ENCODE measurements around the gene TEDC2.

TEDC2 gene

DNA sequence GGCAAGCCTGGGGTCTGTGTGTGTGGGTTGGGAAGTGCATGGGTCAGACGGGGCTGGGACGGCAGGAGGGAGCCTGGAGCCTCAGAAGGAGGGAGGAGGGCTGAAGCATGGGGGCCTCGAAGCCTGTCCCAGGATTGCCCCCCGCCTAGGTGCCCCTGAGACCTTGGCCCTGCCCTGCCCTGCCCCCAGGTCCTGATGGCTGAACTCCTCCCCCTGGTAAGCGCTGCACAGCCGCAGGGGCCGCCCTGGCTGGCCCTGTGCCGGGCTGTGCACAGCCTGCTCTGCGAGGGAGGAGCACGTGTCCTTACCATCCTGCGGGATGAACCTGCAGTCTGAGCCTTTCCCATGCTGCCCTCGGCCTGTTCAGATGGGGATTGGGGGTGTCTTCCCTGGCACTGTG is 4.4 kb downstream of the TEDC2 start:
- DNase-seq (no peak), ATAC-seq (replicated peaks) (no peak)
- no peaks in the 10 kb centered on the region for H3K9me3 Mint-ChIP-seq
- H3K4me1 Mint-ChIP-seq (ENCODE audit: low read depth in 2 of 2) = peaks cover 5% of the 10 kb centered on the region in 2 donors
- no peak overlapping the region for H3K27ac Mint-ChIP-seq
- H3K36me3 Mint-ChIP-seq (ENCODE audit: insufficient read depth) = no peaks in the 10 kb centered on the region
- H3K27me3 Mint-ChIP-seq = peaks cover under 1 to 23% of the 10 kb centered on the region in 2 donors
- H3K4me3 Mint-ChIP-seq = no peak overlapping the region

DNA sequence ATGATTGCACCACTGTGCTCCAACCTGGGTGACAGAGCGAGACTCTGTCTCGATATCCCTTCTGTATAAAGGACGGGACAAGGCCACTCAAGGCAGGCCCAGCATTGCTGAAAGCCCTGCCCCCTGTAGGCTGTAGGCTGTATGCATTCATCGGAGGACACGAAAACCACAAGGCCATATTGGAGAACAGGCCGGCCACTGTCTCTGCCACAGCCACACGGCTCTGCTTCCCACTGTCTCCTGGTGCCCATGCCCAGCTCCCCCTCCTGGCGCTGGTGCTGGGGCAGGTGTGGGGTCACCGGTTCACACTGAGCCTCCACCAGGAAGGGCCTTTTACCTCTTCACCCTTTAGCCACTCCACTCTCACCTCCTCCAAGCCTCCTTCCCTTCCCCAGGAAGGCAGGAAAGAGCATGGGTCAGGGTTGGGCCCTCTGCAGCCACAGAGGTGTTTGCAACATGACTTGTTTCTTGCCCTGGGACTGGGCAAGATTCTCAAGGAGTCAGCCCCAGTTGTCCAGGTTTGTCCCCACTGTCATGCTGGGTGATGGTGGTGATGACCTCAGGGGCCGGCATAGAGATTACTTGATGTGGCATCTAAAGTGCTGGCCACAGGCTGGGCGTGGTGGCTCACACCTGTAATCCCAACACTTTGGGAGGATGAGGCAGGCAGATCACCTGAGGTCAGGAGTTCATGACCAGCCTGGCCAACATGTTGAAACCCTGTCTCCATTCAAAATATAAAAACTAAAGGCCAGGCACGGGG is 5.9 kb downstream of the TEDC2 start:
- no peak for DNase-seq
- no peak overlapping the region for H3K27ac Mint-ChIP-seq
- no peaks in the 10 kb centered on the region for H3K9me3 Mint-ChIP-seq
- H3K36me3 Mint-ChIP-seq (ENCODE audit: insufficient read depth) = no peaks in the 10 kb centered on the region
- H3K4me3 Mint-ChIP-seq = no peak overlapping the region
- peaks cover 13 to 38% of the 10 kb centered on the region in 2 donors for H3K27me3 Mint-ChIP-seq
- no peak for ATAC-seq (replicated peaks)
- H3K4me1 Mint-ChIP-seq (ENCODE audit: low read depth in 2 of 2) = peaks cover 0 to 7% of the 10 kb centered on the region in 2 donors

DNA sequence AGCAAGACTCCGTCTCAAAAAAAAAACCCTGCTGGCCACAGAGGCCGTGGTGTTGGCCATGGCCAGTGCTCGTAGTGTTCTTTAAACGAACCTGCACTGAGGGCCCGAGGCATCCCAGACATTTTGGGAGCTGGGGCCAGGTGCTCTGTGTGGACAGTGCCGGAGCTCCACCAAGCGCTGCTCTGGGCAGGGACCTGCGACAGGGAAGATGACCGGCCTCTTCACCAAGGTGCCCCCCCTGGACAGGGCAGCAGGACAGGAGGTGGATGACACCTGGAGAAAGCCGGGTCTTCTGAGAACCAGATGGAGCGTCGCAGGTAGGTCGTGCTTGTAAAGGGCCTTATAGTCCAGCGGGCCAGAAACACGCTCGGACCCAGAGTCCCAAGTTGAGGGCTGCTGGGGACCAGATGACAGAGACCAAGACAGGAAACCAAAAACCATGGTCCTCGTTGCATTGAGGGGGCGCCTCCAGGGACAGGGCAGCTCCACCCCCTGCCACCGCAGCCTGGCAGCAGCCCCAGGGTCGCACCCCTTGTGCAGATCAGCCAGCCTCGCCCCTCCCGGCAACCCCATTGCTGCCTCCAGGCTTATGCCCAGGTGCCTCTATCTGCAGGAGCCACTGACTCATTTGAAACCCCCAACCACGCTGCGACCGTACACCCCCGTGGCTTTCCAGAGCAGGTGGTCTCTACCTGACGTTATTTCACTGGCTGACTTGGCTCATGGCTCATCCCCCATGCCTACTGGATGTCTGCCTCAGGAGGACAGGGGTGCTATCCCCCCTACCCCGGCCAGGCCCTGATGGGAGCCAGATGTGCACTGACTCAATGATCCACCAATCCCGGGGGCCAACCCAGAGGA is 7.0 kb downstream of the TEDC2 start:
- Mint-ChIP-seq H3K4me1 (ENCODE audit: low read depth in 2 of 2) (peaks cover 0 to 7% of the 10 kb centered on the region in 2 donors), H3K9me3 (no peaks in the 10 kb centered on the region), H3K4me3 (peak overlapping the region in 1 of 2 donors; percentile 6), H3K36me3 (ENCODE audit: insufficient read depth) (no peaks in the 10 kb centered on the region), H3K27ac (no peak overlapping the region), H3K27me3 (peaks cover 13 to 40% of the 10 kb centered on the region in 2 donors)
- ATAC-seq (replicated peaks) (no peak), DNase-seq (no peak)

DNA sequence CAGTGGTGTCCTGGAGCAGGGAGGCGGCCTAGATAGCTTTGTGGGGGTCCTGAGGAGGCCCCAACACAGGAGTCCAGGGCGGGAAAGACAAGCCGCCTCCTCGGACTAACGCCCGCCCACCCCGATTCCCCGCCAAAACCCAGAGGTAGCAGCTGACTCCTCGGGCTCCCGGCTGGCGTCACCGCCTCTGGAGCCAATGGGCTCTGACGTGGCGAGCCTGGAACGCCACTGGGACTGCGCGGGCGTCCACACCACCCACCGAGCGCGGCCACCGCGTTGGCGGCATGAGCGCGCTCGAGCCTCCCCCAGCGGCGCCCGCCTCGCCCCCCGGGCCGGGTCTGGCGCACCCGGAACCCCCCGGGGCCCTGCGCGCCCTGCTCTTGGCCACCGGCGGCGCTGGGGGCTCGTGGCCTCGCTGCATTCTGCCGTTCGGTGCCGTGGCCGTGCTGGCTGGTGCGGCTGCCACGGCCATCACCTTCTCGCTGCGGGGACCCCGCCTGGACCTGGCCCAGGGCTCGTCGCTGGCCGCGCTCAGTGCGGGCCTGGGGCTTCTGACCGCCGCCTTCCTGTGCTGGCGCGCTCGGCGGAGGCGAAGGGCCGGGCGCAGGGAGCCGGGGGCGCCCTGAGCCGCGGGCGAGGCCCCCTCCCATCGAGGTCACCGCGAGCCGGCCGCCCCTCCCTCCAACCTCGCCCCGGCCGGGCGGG is 7.8 kb downstream of the TEDC2 start:
- Mint-ChIP-seq H3K4me1 (ENCODE audit: low read depth in 2 of 2) (peaks cover 0 to 7% of the 10 kb centered on the region in 2 donors), H3K27ac (no peak overlapping the region), H3K36me3 (ENCODE audit: insufficient read depth) (no peaks in the 10 kb centered on the region), H3K27me3 (peaks cover 13 to 47% of the 10 kb centered on the region in 2 donors), H3K4me3 (peak overlapping the region; percentile 57 to 59), H3K9me3 (no peaks in the 10 kb centered on the region)
- ATAC-seq (replicated peaks) (peak; percentile 59), DNase-seq (no peak)

DNA sequence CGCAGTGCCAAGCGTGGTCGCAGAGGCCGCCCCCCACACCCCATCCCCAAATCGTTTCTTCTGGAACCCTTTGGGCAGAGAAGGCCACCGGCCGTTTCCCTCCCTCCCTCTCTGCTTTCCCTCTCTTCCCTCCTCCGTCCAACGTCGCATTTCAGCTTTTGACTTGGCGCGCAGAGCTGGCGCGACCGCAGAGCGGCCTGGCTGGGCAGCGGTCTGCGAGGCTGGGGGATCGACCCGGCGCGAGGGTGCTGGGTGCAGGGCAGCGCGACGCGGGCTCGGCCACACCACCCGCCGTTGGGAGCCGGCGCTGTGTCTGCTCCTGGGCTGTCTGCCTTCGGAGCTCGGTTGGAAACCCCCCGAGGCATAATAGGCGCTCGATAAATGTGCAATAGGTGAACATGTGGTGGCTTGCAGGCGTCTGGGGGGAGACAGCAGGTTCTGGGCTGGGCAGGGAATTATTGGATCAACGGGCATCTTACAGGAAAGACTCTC is 8.4 kb downstream of the TEDC2 start:
- peak; percentile 64 for ATAC-seq (replicated peaks)
- peaks cover 5 to 10% of the 10 kb centered on the region in 2 donors for H3K4me1 Mint-ChIP-seq (ENCODE audit: low read depth in 2 of 2)

DNA sequence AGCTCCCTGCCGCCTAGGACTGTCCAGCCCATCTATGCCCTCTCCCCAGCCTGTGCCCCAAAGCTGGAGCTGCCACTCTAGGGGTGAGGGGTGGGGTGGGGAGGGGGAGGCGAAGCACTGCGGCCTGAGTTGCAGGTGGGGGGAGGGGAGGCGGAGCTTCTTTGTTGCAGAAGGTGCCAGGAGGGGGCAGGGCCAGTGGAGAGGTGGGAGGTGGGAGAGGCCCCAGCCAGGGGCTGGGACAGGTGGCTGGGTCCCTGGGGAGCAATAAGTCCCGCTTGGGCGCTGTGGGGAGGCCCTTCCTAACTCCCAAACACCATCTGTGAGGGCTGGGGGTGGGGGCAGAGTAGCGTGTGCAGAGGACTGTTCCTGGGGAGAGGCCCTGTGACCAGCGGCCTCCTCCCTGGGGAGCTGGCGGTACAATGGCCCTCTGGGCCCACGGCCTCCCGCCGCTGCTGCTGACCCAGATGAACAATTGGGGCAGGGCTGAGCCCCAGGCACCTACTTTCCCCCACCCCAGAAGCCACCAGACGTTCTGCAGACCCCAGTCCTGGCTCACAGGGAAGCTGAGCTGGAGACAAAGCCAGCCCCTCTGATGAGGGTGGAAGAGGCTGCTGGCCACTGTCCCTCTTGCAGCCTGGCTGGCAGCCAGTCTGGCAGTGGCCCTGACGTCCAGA is 9.0 kb downstream of the TEDC2 start:
- DNase-seq = no peak
- Mint-ChIP-seq H3K27ac (no peak overlapping the region), H3K4me1 (ENCODE audit: low read depth in 2 of 2) (peaks cover 7 to 11% of the 10 kb centered on the region in 2 donors), H3K36me3 (ENCODE audit: insufficient read depth) (no peaks in the 10 kb centered on the region), H3K9me3 (no peaks in the 10 kb centered on the region), H3K27me3 (peaks cover 13 to 56% of the 10 kb centered on the region in 2 donors), H3K4me3 (peak overlapping the region; percentile 57 to 59)
- no peak for ATAC-seq (replicated peaks)

More for the DNA sequence above, 8.4 kb downstream of the TEDC2 start:
- peak overlapping the region; percentile 57 to 59 for H3K4me3 Mint-ChIP-seq
- H3K27me3 Mint-ChIP-seq = peaks cover 13 to 53% of the 10 kb centered on the region in 2 donors
- no peaks in the 10 kb centered on the region for H3K9me3 Mint-ChIP-seq
- H3K27ac Mint-ChIP-seq = no peak overlapping the region
- H3K36me3 Mint-ChIP-seq (ENCODE audit: insufficient read depth) = no peaks in the 10 kb centered on the region
- no peak for DNase-seq

DNA sequence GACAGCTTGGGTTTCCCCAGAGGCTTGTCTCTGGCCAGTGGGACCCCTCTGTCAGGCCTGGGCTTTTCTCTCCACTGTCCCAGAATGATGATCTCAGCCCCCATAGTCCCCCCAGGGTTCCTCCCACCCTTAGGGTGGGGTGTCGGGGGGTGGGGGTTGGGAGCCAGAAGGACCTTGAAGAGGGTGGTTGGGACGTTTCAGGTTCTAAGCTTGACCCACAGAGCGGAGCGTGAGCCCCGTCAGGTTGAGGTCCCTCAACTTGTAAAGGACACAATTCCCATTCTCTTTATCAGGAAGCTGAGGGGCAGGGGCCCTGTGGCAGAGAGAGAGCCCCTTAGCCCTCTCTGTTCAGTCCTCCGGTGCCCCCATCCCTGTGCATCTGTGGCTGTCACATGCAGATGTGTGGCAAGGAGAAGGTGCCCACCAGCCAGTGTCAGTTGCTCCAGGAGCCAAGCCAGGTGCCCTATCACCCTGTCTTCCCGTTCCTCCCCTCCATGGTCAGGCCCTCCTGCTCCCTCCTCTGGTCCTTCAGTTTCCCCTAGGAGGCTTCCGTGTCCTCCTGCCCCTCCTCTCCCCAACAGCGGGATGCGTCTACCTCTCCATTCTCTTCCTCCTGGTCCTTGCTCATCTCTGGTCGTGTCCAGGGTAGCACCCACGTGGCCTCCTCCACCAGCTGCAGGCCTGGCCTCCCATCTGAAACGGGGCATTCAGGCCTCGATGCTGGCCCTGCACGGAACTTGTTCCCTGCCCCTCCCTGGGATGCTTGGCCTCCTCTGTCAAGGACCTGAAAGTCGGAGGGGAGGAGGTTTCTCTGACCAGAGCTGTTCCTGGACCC is 9.7 kb downstream of the TEDC2 start:
- Mint-ChIP-seq H3K4me3 (no peak overlapping the region), H3K27me3 (peaks cover 13 to 56% of the 10 kb centered on the region in 2 donors)

DNA sequence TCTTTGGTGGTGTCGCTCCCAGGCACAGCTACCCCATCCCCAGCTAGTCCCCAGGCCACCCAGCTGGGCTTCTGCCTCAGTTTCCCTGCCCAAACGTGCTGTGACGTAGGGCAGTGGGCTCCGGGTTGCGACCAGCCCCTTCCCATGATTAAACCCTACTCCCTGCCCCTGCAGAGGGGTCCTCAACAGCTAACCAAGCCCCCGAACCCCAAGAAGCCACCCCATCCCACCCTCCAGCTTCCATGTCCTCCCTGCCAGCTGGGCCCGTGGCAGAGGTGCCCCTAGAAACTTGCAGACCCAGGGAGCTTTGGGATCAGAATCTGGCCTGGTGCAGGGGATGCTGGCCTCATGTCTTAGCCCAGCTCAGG is 10.3 kb downstream of the TEDC2 start:
- ATAC-seq (replicated peaks) = no peak
- Mint-ChIP-seq H3K4me3 (peak overlapping the region in 1 of 2 donors; percentile 45), H3K9me3 (no peaks in the 10 kb centered on the region), H3K36me3 (ENCODE audit: insufficient read depth) (no peaks in the 10 kb centered on the region), H3K27ac (no peak overlapping the region), H3K4me1 (ENCODE audit: low read depth in 2 of 2) (peaks cover 7 to 11% of the 10 kb centered on the region in 2 donors), H3K27me3 (peaks cover 13 to 56% of the 10 kb centered on the region in 2 donors)
- no peak for DNase-seq

More for the DNA sequence above, 9.7 kb downstream of the TEDC2 start:
- no peak for DNase-seq
- Mint-ChIP-seq H3K4me1 (ENCODE audit: low read depth in 2 of 2) (peaks cover 7 to 11% of the 10 kb centered on the region in 2 donors), H3K9me3 (no peaks in the 10 kb centered on the region), H3K36me3 (ENCODE audit: insufficient read depth) (no peaks in the 10 kb centered on the region), H3K27ac (no peak overlapping the region)
- ATAC-seq (replicated peaks) = no peak

DNA sequence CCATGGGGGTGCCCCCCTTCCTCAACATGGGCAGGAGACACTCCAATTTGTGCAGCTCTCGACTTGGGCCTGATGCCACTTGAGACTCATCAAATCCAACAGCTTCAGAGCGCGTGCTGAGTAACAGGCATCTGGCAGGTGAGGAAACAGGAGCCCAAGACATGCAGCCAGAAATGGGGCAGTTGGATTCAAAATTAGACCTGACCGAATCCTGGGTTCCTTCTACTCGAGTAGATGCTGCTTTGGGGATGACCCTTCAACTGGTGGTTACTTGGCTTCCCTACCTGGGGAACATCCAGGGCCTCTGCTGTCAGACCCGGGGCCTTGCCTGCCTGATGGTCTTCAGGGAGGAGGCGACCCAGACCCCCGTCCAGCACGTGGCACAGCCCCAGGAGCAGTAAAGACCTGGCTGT is 10.7 kb downstream of the TEDC2 start:
- Mint-ChIP-seq H3K27ac (no peak overlapping the region), H3K27me3 (peaks cover 13 to 56% of the 10 kb centered on the region in 2 donors), H3K4me3 (peak overlapping the region in 1 of 2 donors; percentile 45), H3K4me1 (ENCODE audit: low read depth in 2 of 2) (peaks cover 7 to 11% of the 10 kb centered on the region in 2 donors), H3K9me3 (no peaks in the 10 kb centered on the region), H3K36me3 (ENCODE audit: insufficient read depth) (no peaks in the 10 kb centered on the region)
- ATAC-seq (replicated peaks) (no peak), DNase-seq (no peak)

DNA sequence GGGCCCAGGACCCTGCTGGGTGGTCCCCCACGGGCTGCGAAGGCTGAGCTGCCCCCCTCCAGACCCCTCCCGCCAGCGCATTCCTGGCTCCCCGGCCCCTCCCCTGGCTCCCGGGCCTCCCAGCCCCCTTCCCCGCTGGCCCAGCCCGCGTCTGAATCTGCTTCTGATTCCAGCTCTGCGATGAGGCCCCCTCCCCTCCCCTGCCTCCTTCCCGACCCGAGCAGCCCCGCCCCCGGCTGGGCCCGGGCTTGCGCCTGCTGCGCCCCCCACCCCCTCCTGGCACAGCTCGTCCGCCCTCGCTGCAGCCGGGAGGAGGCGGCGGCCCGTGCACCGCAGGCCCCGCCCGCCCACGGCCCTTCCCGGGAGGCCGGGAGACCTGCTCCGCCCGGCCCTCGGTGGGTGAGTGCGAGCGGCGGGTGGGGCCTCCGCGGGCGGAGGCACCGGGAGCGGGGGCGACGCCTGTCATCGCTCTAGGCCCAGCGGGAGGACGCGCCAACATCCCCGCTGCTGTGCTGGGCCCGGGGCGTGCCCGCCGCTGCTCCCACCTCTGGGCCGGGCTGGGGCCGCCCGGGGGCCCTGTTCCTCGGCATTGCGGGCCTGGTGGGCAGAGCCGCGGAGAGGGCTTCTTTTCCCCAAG is 11.2 kb downstream of the TEDC2 start, which contains the start of gene NTN3:
Gene NTN3, plus strand, starts transcription at position 282 of the 637 bp plus-strand sequence. CDS start 405 bp downstream, outside the sequence.
- DNase-seq (no peak), ATAC-seq (replicated peaks) (no peak)
- Mint-ChIP-seq H3K27ac (no peak within 1 kb of the TSS), H3K4me3 (peak within 1 kb of the TSS in 1 of 2 donors; percentile 45), H3K36me3 (ENCODE audit: insufficient read depth) (no peaks in the 10 kb centered on the region), H3K4me1 (ENCODE audit: low read depth in 2 of 2) (peaks cover 12 to 13% of the 10 kb centered on the region in 2 donors), H3K27me3 (peaks cover 13 to 56% of the 10 kb centered on the region in 2 donors), H3K9me3 (no peaks in the 10 kb centered on the region)

DNA sequence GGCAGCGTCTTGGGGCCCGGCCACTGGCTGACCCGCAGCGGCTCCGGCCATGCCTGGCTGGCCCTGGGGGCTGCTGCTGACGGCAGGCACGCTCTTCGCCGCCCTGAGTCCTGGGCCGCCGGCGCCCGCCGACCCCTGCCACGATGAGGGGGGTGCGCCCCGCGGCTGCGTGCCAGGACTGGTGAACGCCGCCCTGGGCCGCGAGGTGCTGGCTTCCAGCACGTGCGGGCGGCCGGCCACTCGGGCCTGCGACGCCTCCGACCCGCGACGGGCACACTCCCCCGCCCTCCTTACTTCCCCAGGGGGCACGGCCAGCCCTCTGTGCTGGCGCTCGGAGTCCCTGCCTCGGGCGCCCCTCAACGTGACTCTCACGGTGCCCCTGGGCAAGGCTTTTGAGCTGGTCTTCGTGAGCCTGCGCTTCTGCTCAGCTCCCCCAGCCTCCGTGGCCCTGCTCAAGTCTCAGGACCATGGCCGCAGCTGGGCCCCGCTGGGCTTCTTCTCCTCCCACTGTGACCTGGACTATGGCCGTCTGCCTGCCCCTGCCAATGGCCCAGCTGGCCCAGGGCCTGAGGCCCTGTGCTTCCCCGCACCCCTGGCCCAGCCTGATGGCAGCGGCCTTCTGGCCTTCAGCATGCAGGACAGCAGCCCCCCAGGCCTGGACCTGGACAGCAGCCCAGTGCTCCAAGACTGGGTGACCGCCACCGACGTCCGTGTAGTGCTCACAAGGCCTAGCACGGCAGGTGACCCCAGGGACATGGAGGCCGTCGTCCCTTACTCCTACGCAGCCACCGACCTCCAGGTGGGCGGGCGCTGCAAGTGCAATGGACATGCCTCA is 12.0 kb downstream of the TEDC2 start:
- Mint-ChIP-seq H3K4me1 (ENCODE audit: low read depth in 2 of 2) (peaks cover 14 to 19% of the 10 kb centered on the region in 2 donors), H3K4me3 (peak overlapping the region in 1 of 2 donors; percentile 21), H3K9me3 (no peaks in the 10 kb centered on the region), H3K27ac (no peak overlapping the region), H3K36me3 (ENCODE audit: insufficient read depth) (no peaks in the 10 kb centered on the region), H3K27me3 (peaks cover 13 to 54% of the 10 kb centered on the region in 2 donors)
- ATAC-seq (replicated peaks) (no peak), DNase-seq (no peak)
